GM10266 (cell line): ENCODE results near the gene PPP3CA.
A peak's percentile ranks its signal among the peaks of the same experiment; 100 is the strongest.

Source experiments
- DNase-seq: peaks from one replicate; pipeline ENCODE4 v3.0.0; 2012; ENCODE audit errors: extremely low spot score
- TF ChIP-seq, protein P1 (sequence below): IDR thresholded peaks from 2 replicates; pipeline ENCODE4 v1.5.1; 2012; ENCODE audit warnings: mild to moderate bottlenecking, low read depth; ENCODE audit not compliant: control insufficient read depth, insufficient read depth; ENCODE audit errors: missing control alignments

PPP3CA gene

DNA sequence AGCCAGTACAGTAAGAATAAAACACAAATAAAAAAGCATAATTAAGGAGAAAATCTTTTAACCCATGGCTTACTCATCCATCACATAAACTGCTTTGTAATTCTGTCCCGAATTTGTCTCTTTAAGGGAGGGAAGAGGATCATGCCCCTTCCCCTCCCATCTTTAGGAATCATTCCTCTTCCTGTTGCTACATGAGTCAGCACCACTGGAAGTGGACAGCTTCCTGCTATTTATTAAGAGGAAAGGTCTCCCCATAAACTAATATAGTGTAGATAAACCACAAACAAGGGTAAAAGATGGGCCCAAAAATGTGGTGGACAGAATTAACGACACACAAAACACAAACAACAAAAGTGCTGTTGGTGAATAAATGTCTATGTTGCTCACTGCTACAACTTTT, 75.8 kb downstream of the PPP3CA start:
- TF ChIP-seq, protein P1, sequence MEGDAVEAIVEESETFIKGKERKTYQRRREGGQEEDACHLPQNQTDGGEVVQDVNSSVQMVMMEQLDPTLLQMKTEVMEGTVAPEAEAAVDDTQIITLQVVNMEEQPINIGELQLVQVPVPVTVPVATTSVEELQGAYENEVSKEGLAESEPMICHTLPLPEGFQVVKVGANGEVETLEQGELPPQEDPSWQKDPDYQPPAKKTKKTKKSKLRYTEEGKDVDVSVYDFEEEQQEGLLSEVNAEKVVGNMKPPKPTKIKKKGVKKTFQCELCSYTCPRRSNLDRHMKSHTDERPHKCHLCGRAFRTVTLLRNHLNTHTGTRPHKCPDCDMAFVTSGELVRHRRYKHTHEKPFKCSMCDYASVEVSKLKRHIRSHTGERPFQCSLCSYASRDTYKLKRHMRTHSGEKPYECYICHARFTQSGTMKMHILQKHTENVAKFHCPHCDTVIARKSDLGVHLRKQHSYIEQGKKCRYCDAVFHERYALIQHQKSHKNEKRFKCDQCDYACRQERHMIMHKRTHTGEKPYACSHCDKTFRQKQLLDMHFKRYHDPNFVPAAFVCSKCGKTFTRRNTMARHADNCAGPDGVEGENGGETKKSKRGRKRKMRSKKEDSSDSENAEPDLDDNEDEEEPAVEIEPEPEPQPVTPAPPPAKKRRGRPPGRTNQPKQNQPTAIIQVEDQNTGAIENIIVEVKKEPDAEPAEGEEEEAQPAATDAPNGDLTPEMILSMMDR, result no peak
- no peak for DNase-seq

DNA sequence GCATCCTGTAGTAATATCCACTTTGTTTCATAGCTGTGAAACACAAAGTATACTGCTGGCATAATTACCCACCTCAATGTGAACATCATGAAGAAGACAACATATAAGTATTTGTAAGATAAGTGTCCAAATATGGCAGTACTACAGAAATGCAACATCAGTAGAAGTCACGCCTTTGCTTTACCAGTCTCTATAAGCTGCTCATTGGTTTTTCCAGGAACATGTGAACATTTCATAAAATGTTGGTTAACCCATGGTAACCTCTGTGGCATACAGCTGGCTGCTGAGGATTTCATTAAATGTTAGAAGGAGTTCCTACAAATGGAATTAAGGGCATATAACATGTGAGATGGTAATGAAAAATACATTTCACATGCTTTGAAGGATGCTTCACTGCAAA, 77.6 kb downstream of the PPP3CA start:
- TF ChIP-seq, protein P1, result no peak
- no peak for DNase-seq

DNA sequence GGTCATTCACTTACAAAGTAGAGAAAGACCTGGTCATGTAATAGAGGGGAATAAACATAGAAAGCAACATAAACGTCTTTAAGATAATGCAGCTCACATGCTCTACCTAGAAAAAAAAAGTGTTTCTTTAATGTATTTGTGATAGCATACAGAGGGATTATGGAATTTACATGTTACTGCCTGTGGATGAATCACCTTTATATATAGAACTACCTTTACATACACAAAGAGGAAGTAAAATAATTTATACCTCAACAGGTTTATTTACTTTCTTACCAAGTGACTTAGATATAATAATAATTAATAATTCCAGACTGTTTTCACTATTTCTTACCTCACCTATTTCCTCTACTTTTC, 81.5 kb downstream of the PPP3CA start:
- no peak for DNase-seq
- TF ChIP-seq, protein P1, result no peak

DNA sequence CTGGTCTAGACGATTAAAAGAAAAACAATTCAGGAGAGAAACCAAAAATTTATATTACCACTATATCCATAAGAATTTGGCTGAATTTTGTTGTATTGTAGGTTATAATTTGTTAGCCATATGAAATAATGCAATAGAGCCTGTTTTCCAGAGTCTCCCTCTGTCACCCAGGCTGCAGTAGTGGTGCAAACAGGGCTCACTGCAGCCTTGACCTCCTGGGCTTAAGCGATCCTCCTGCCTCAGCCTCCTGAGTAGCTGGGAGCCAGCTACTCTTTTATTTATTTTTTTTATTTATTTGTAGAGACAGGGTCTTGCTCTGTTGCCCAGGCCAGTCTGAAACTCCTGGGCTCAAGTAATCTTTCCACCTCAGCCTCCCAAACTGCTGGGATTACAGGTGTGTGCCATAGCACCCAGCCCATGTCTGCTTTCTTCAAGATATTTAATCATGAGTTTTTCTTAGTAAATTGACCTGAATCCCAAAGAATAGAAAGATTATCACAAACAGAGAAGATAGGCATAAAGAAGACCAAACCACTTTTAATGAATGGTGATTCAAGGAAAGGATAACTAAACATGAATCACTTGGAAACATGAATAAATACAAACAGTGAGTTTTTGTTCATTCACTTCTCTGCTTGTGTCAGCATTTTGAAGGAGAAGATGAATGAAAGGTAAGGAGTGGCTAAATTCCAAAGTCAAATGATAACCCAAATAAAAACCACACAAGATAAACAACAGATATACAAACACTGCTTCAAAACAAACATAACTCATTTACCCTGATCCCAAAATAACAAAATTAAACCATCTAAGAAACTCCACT, 82.1 kb downstream of the PPP3CA start:
- TF ChIP-seq, protein P1, result no peak
- DNase-seq, result no peak

DNA sequence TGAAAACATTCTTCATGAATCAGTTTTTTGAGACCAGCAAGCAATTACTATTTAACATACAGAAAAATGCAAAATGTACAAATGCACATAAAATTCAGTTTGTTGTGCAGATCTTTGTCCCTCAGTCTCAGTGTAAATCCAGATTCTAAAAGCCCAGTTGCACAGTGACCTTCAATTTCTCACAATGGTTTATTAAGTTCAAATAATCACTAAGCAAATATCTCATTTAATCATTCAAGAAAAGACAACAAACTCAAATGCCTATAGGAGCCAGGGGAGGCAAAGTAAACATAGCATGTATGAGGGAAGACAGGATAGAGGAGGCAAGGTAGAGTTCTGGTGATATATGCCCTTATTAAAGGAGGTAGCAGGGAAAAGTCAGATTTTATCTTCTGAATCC, 82.8 kb downstream of the PPP3CA start:
- DNase-seq, result no peak
- TF ChIP-seq, protein P1, result no peak

DNA sequence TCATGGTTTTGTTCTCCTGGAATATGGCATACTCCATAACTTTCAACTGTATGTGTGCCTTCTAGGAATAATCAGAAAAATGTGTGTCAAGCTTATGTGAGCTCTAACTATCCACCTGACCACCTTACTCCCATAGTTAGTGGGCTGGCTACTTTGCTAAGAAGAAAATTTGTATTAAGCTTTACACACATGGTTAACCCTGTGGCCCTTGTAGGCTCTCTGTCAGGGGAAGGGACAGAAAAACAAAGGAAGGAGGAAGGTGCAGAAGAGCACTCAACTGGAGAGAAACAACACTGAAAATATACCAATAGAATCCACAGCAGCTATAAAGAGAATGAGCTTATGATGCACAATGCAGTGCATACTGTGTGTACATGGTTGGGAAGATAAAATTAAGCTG, 84.6 kb downstream of the PPP3CA start:
- DNase-seq, result no peak
- TF ChIP-seq, protein P1, result no peak

DNA sequence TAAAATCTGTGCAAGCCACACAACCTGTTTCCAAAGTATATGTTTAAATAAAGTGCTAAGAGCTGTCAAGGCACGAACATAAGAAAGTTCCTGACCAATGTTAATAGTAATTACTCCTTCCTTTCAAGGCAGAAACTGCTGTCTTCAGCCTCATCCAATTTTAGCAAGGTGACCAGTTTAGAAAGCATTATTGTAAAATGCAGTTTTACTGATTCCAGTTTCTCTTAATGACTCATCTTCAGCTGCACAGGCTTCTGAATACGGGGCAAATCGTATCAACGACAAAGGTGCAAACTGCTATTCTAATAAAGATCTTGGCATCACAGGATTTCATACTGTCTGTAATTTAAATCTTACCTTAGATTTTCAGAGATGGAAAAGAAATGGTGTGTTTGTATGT, 87.5 kb downstream of the PPP3CA start:
- TF ChIP-seq, protein P1, result no peak
- peak; percentile 6 for DNase-seq
